ENCODE results near the gene PCK1. TPM values are rescaled to one million over a fixed set of nuclear protein-coding genes. Genes with fewer than 3 reads are reported as not detected.

The PCK1 gene
- total and polyA plus RNA-seq, 2 of the 13 experiments (the other 11 are each of a cell fraction or from before 2014, with no cell fraction given) = 6.5 to 12.6 TPM

DNA sequence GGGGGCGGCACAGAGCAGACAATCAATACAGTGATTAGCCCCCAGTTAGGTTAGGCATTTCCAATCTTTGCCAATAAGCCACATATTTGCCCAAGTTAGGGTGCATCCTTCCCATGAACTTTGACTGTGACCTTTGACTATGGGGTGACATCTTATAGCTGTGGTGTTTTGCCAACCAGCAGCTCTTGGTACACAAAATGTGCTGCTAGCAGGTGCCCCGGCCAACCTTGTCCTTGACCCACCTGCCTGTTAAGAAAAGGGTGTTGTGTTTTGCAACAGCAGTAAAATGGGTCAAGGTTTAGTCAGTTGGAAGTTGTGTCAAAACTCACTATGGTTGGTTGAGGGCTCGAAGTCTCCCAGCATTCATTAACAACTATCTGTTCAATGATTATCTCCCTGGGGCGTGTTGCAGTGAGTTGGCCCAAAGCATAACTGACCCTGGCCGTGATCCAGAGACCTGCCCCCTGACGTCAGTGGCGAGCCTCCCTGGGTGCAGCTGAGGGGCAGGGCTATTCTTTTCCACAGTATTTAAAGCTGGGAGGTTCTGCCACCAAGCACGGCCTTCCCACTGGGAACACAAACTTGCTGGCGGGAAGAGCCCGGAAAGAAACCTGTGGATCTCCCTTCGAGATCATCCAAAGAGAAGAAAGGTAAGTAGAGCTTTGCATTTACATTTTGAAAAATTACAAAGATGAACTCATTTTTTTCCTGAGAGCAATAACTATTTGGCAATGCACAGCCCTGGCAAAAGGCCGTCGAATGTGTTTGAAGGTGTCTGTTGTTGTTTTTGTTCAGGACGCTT is at the start of gene PCK1 (continued):
- TF ChIP-seq, protein P1, sequence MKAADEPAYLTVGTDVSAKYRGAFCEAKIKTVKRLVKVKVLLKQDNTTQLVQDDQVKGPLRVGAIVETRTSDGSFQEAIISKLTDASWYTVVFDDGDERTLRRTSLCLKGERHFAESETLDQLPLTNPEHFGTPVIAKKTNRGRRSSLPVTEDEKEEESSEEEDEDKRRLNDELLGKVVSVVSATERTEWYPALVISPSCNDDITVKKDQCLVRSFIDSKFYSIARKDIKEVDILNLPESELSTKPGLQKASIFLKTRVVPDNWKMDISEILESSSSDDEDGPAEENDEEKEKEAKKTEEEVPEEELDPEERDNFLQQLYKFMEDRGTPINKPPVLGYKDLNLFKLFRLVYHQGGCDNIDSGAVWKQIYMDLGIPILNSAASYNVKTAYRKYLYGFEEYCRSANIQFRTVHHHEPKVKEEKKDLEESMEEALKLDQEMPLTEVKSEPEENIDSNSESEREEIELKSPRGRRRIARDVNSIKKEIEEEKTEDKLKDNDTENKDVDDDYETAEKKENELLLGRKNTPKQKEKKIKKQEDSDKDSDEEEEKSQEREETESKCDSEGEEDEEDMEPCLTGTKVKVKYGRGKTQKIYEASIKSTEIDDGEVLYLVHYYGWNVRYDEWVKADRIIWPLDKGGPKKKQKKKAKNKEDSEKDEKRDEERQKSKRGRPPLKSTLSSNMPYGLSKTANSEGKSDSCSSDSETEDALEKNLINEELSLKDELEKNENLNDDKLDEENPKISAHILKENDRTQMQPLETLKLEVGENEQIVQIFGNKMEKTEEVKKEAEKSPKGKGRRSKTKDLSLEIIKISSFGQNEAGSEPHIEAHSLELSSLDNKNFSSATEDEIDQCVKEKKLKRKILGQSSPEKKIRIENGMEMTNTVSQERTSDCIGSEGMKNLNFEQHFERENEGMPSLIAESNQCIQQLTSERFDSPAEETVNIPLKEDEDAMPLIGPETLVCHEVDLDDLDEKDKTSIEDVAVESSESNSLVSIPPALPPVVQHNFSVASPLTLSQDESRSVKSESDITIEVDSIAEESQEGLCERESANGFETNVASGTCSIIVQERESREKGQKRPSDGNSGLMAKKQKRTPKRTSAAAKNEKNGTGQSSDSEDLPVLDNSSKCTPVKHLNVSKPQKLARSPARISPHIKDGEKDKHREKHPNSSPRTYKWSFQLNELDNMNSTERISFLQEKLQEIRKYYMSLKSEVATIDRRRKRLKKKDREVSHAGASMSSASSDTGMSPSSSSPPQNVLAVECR (CRISPR knock-in tag; IDR thresholded peaks at IDR 0.05; ENCODE audit: borderline replicate concordance) = peak; percentile 93; the same call in 1 of the 2 replicates
- TF ChIP-seq ZBTB7B (CRISPR knock-in tag; IDR thresholded peaks at IDR 0.05) (peak; percentile 67), KMT2B (CRISPR knock-in tag; IDR thresholded peaks at IDR 0.05) (0 out of 2 replicates have a peak, but pooled peaks have one; percentile 50), FOXO1 (CRISPR knock-in tag; IDR thresholded peaks at IDR 0.05) (peak; percentile 97), ZNF781 (CRISPR knock-in tag; IDR thresholded peaks at IDR 0.05; ENCODE audit: borderline replicate concordance, not compliant biosample characterization) (peak; percentile 81), ELF4 (CRISPR knock-in tag; IDR thresholded peaks at IDR 0.05; ENCODE audit: borderline replicate concordance) (peak; percentile 46; the same call in 1 of the 2 replicates), PRMT3 (CRISPR knock-in tag; IDR thresholded peaks at IDR 0.05; ENCODE audit: borderline replicate concordance, low read depth) (no peak), TBP (CRISPR knock-in tag; IDR thresholded peaks at IDR 0.05) (no peak), ERF (CRISPR knock-in tag; IDR thresholded peaks at IDR 0.05) (peak; percentile 82), ZNF264 (CRISPR knock-in tag; IDR thresholded peaks at IDR 0.05) (peak; percentile 88), RFX5 (IDR thresholded peaks at IDR 0.05; ENCODE audit: low read depth, low read length) (no peak; the same call in 1 of the 2 replicates)
- TF ChIP-seq, protein P2, sequence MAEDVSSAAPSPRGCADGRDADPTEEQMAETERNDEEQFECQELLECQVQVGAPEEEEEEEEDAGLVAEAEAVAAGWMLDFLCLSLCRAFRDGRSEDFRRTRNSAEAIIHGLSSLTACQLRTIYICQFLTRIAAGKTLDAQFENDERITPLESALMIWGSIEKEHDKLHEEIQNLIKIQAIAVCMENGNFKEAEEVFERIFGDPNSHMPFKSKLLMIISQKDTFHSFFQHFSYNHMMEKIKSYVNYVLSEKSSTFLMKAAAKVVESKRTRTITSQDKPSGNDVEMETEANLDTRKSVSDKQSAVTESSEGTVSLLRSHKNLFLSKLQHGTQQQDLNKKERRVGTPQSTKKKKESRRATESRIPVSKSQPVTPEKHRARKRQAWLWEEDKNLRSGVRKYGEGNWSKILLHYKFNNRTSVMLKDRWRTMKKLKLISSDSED (CRISPR knock-in tag; IDR thresholded peaks at IDR 0.05) = no peak; the same call in 1 of the 2 replicates
- TF ChIP-seq, protein P3, sequence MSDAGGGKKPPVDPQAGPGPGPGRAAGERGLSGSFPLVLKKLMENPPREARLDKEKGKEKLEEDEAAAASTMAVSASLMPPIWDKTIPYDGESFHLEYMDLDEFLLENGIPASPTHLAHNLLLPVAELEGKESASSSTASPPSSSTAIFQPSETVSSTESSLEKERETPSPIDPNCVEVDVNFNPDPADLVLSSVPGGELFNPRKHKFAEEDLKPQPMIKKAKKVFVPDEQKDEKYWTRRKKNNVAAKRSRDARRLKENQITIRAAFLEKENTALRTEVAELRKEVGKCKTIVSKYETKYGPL (CRISPR knock-in tag; IDR thresholded peaks at IDR 0.05) = no peak
- TF ChIP-seq, protein P4, sequence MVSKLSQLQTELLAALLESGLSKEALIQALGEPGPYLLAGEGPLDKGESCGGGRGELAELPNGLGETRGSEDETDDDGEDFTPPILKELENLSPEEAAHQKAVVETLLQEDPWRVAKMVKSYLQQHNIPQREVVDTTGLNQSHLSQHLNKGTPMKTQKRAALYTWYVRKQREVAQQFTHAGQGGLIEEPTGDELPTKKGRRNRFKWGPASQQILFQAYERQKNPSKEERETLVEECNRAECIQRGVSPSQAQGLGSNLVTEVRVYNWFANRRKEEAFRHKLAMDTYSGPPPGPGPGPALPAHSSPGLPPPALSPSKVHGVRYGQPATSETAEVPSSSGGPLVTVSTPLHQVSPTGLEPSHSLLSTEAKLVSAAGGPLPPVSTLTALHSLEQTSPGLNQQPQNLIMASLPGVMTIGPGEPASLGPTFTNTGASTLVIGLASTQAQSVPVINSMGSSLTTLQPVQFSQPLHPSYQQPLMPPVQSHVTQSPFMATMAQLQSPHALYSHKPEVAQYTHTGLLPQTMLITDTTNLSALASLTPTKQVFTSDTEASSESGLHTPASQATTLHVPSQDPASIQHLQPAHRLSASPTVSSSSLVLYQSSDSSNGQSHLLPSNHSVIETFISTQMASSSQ (IDR thresholded peaks at IDR 0.05; ENCODE audit: low read depth) = peak; percentile 95
- TF ChIP-seq, protein P4 (CRISPR knock-in tag; IDR thresholded peaks at IDR 0.05; ENCODE audit: borderline replicate concordance) = peak; percentile 97
- TF ChIP-seq, protein P5, sequence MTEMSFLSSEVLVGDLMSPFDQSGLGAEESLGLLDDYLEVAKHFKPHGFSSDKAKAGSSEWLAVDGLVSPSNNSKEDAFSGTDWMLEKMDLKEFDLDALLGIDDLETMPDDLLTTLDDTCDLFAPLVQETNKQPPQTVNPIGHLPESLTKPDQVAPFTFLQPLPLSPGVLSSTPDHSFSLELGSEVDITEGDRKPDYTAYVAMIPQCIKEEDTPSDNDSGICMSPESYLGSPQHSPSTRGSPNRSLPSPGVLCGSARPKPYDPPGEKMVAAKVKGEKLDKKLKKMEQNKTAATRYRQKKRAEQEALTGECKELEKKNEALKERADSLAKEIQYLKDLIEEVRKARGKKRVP (CRISPR knock-in tag; IDR thresholded peaks at IDR 0.05) = peak in 1 of 2 experiments; percentile 73; a peak in 2 of 4 replicates
